ENCODE results near the gene EXD3.

The EXD3 gene

DNA sequence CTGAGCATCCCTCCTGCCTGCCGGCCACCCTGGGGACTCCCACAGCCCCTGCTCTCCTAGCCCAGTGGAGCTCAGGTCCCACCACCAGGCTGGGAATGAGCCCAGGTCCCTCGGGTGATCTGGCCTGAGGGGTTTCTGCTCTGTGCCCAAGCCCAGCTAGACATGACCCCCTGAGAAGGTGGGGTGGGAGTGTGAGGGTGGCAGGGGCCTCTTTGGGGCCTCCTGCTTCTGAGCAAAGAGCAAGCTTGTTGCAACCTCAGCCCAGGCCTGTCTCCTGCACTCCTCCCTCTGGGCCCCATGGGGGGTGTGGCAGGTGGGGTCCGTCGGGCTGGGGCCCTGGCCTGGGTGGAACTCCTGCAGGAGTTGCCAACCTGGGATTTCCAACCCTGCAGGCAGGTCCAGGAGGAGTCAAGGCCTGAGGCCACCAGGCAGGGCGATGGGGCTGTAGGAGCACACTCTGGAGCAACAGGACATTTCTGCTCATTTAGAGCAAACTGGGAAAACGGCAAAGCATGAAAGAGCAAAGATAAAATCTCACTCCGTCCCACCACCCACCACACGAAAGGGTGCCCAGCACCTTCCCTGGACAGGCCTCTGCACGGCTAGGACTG is 109.5 kb downstream of the EXD3 start:
- no peak for DNase-seq

DNA sequence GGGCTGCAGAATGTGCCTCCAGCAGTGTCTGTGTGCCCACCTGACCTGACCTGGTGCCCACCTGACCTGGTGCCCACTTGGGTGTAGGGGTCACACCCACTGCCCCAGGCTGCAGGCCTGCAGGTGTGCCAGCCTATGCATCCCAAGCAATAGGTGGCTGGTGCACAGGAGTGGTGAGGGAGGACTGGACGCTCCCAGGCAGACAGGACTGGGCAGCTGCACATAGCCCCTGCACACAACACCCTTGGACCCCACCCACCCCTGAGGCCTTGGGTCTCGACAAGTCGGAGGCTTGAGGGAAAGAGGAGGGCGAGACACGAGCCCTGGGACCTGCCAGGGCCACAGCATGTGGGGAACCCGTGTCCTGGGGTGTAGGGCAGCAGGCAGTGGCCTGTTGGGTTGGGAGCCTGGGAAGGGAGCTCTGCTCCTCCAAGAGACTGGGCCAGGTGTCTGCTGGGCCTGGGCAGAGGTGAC is 110.1 kb downstream of the EXD3 start:
- no peak for DNase-seq

- DNase-seq, result no peak
These were observed 110.7 kb downstream of the EXD3 start for GRCh38 chr9:137311986-137312851.

DNA sequence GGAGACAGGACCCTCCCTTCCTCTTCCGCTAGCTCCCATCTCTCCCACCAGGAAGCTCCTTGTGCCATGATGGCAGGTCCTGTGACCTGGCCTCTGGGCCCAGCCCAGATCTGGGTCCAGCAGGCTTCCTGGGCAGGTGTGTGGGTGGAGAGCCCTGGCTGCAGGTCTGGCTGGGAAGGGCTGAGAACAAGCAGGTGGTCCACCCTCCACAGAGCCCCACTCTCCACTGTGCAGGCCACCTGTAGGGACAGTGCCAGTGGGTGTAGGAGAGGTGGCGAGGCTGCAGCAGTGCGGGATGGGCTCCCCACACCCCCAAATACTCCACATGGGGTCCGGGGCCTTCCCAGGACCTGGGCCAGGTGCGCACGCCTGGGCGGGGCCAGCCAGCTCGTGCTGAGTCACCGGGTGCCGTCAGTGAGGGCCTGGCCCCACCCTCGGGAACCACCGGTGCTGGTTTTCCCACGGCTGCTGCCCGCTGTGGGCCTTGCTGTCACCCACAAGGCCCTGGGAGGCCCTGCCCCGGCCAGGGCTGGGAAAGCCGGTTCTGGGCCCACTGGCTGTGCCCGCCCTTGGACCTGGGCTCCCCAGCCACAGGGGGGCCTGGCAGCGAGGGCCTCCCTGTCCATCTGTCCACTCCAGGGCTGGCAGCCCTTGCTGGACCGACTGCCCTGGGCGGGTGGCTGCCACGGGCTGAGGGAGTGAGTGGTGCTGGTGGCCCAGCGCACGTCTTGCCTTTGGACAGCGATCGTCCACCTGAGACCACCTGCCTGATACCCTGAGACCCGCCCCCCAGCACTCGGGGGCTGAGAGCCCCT is 111.6 kb downstream of the EXD3 start:
- DNase-seq, result peak; percentile 43

GRCh38 chr9:137310189-137311052 is 112.5 kb downstream of the EXD3 start:
- DNase-seq, result no peak

DNA sequence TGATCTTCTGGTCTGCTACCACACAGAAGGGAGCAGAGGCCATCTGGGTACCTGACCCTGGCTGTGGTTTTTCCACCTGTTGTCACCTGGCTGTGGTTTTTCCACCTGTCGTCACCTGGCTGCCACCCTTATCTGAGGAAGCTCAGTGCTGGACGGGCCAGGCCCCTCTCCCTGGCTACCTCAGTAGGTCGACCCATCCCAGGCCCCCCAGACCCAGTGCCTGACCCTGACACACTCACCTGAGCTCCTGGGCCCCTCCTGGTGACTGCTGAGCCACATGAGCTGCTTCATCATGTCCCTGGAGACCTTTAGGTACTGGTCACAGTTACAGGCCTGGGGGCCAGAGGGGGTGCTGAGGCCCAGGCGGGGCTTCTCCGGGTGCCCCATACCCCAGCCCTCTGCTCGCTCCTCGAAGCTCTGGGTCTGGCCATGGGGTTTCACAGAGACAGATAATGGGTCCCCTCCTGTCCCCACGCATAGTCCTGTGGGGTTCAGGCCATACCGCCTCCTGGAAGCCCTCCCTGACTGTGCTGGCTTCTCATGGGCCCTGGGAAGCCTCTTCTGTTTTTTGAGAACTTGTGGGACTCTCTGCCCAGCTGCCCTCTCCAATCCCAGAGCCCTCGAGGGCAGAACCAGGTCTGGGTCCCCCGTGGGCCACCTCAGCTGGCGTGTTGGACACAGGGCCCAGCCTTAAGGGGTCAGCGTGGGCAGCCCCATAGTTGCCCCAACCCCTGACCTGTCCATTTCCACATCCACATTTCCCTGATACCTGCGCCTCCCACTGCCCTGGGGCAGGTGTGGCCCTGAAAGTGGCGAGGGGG is 113.4 kb downstream of the EXD3 start:
- DNase-seq, result no peak

DNA sequence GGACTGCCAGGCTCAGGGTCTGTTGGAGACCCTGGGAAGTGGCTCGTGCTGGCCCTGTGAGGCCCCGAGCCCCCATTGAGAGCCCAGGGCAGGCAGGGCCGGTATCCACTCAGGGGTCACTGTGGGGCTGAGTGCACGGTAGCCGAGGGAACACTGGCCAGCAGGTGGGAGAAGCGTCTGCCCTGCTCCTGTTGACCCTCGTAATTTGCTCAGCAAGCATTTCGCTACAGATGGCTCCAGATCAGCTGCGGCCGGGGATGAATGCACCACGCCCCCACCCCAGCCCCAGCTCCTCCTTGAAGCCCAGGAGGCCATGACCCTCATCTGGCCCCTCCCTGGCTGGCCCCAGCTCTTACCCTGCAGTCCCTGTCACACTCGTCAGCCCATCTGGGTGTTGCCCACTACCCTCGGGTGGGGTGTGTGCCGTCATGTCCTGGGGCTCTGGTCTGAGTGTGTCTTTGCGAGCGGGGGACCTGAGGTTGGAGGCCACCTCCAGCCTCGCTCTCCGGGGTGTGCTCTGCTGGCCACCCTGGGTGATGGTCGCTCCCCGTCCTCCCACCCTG is 114.8 kb downstream of the EXD3 start:
- DNase-seq, result no peak

- DNase-seq, result no peak
These were observed 115.5 kb downstream of the EXD3 start for GRCh38 chr9:137307255-137308056.

- no peak for DNase-seq
These were observed 116.1 kb downstream of the EXD3 start for GRCh38 chr9:137306850-137307254.

- no peak for DNase-seq
These were observed 116.7 kb downstream of the EXD3 start for GRCh38 chr9:137306066-137306849.

DNA sequence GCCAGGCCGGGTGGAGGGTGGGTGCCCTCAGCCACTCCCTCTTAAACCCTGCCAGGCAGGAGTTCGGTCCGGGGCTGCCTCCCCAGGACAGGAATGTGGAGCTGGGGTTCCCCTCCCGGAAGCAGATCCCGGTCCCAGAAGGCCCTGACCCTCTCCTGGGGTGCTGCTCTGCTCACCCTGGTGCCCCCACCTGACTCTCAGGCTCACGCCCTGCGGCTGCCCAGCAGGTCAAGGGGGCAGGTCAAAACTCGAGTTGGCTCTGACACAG is 117.2 kb downstream of the EXD3 start:
- no peak for DNase-seq

DNA sequence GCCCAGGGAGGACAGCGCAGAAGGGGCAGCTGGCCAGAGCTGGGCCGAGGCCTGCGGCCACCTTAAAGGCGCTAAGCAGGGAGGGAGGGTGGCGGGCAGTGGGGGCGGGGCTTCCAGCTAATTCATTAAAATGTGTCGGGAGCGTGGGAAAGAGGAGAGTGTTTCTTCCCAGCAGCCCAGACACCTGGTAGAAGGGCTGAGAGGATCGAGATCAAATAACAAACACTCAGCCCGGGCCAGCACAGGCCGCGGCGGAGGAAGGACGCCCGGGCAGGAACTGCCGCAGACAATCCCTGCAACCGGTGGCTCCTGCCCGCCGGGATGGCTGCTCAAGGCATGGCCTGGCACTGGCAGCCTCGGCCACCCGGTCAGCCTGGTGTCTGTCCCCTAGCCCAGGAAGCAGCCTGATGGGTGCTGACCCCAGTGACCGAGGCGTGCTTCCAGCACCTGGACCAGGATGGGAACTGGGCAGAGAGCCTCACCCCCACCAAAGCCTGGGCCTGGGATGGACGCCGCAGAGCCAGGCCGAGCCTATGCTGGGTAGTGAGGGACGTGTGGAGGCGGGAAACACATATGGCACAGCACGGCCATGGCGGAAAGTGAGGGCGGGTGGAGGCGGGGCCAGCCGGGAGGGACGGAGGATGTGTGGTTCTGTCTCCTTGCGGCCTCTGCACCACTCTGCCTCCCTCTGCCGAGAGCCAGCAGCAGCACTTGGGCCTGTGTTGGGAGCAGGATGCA is 117.7 kb downstream of the EXD3 start:
- peak; percentile 77 for DNase-seq

GRCh38 chr9:137304383-137305059 is 118.4 kb downstream of the EXD3 start:
- no peak for DNase-seq

- DNase-seq, result no peak
These were observed 119.0 kb downstream of the EXD3 start for GRCh38 chr9:137303893-137304382.

DNA sequence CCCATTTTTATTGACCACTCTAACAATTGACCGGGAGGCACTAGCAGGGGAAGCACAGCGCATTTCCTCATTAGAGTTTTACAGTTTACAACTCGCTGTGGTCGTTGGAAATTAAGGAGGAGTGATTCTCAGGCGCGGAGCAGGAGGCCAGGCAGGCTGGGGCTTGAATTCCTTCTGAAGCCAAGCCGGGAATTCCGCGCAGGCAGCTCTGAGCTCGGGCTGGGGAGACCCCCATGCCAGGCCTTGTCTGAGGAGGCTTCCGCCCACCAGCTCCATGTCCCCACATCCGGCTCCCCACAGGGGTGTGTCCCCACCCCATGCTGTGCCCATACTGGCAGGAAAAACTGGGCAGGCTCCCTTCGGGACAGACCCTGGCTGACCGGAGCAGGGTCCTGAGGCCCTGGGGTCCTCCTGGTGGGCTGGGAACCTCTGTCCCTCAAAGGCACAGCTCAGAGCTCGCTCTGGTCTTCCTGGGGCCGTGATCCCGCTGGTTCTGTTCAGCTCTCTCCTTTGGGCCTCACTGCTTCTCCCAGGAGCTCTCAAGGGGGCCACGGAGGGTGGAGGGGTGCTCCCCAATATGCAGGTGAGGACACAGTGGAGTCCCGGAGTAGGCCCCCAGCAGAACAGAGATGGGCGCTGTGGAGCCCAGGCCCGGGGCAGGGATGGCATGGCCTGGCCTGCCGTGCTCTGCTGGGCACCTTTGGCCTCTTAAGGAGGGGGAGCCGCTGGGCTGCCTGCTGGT is 119.6 kb downstream of the EXD3 start:
- DNase-seq, result no peak

DNA sequence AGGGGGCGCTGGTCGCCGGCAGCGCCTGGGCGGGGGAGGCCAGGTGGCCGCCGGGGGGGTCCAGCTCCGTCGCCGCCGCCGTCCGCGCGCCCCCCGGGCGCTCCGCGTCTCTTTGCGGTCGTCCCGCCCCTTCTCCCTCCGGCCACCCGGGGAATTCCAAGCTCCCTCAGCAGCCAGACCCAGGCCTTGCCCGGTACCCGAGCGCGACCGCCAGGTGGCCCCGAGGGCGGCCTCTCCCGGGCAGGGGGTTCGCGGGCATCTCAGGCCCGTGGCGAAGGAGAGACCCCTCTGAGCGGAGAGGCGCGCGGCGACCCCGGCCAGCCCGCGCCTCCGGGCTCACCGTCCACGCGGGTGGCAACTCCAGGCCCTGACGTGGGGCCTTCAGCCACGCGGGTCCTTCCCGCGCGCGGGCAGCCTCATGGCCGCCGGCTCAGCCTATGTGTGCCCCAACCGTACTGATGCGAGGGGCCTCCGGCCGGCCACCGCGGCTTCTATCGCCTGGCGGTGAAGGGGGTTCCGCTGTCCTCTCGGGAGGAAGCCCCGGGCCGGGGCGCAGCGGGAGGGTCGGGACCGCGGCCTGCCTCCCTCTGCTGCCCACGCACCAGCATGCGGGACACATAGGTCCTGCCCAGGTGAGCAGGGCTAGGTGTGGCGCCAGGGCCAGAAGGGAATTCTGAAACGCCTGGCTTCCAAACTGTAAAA is 120.4 kb downstream of the EXD3 start:
- DNase-seq, result peak; percentile 13

GRCh38 chr9:137302118-137302448 is 120.9 kb downstream of the EXD3 start, which contains the start of gene NRARP:
NRARP (minus strand) TSS chr9:137302271; CDS start chr9:137301928, 343 bp downstream.
- DNase-seq, result peak; percentile 71

Measured in NCI-H226 (cell line).